GM12878 (cell line): ENCODE measurements around the gene ITGA4. TPM values are rescaled to one million over a fixed set of nuclear protein-coding genes. Genes with fewer than 3 reads are reported as not detected.

ENCODE experiments used
- ATAC-seq: fragments of 200-7000 bp; cut with Tn5 transposase; 3 replicates; pipeline ENCODE4 v1.9.1; 2020; ENCODE audit warnings: mild to moderate bottlenecking, moderate library complexity
- BruUV-seq: library from RNA; stranded (reverse); fragments of 400-500 nt; replicated peaks from 2 replicates; lab custom pipeline; 2021; lab: Mats Ljungman, UMichigan
- CTCF ChIA-PET: fragments of 300-600 bp; sonication (Branson Sonifier 250); formaldehyde crosslinking; extraction: SDS; loops from one replicate; lab custom pipeline; 2021; ENCODE audit warnings: inconsistent platforms; lab: Yijun Ruan, JAX
- POLR2A ChIA-PET: fragments of 350-600 bp; formaldehyde crosslinking; extraction: SDS; loops from one replicate; lab custom pipeline; 2021; ENCODE audit warnings: inconsistent platforms; lab: Charles Lee
- RAD21 ChIA-PET: fragments of 300-600 bp; sonication (Branson Sonifier 250); formaldehyde crosslinking; loops from one replicate; lab custom pipeline; 2023; ENCODE audit warnings: antibody characterized with exemption; ENCODE audit not compliant: unreplicated experiment; lab: Charles Lee
- SMC1A ChIA-PET: fragments of 300-600 bp; sonication (Branson Sonifier 250); formaldehyde crosslinking; loops from one replicate; lab custom pipeline; 2023; ENCODE audit not compliant: unreplicated experiment, uncharacterized antibody; lab: Charles Lee
- DNase-seq: peaks from one replicate; pipeline ENCODE4 v3.0.0-alpha.2; 2011; ENCODE audit warnings: low read depth, low spot score
- FAIRE-seq: peaks from 3 replicates; lab custom pipeline; 2011; peaks lifted over from hg19 to GRCh38; lab: Jason Lieb, UNC
- H2AFZ ChIP-seq: 2 replicates; pipeline ENCODE4 v1.6.0; 2011; ENCODE audit warnings: low read depth, low read length, control low read depth; ENCODE audit not compliant: control insufficient read depth
- H3K27ac ChIP-seq: 2 replicates; pipeline ENCODE4 v1.5.1; 2011; ENCODE audit warnings: control low read depth; ENCODE audit not compliant: control insufficient read depth, insufficient read depth
- H3K27me3 ChIP-seq, 2 experiments: replicated peaks in 1 of 2; 2 replicates each; pipeline versions ENCODE4 v1.6.0 to v1.6.1; 2011; ENCODE audit warnings: low read length in 1 of 2; ENCODE audit not compliant: control insufficient read depth in 2 of 2, insufficient read depth in 2 of 2
- H3K36me3 ChIP-seq, 2 experiments: 2 replicates each; pipeline ENCODE4 v1.5.1; 2011; ENCODE audit warnings: low read length in 1 of 2; ENCODE audit not compliant: control insufficient read depth in 2 of 2, insufficient read depth in 2 of 2
- H3K4me1 ChIP-seq: 2 replicates; pipeline ENCODE4 v1.6.1; 2011; ENCODE audit warnings: mild to moderate bottlenecking, low read length, moderate library complexity, mixed read lengths; ENCODE audit not compliant: control insufficient read depth, insufficient read depth
- H3K4me2 ChIP-seq: 2 replicates; pipeline ENCODE4 v1.6.0; 2011; ENCODE audit warnings: control low read depth; ENCODE audit not compliant: control insufficient read depth, insufficient read depth
- H3K4me3 ChIP-seq: fragments of 200-600 bp; sonication (generic); 2 replicates; pipeline ENCODE4 v1.5.1; 2016
- H3K79me2 ChIP-seq: 2 replicates; pipeline ENCODE4 v1.6.0; 2011; ENCODE audit warnings: low read length; ENCODE audit not compliant: control insufficient read depth, insufficient read depth
- H3K9ac ChIP-seq: 2 replicates; pipeline ENCODE4 v1.8.0; 2011; ENCODE audit warnings: low read length, control low read depth, mixed read lengths; ENCODE audit not compliant: control insufficient read depth, insufficient read depth
- H3K9me3 ChIP-seq: replicated peaks from 3 replicates; pipeline ENCODE4 v1.5.1; 2011; ENCODE audit warnings: mild to moderate bottlenecking, low read length; ENCODE audit not compliant: control insufficient read depth, insufficient read depth
- H4K20me1 ChIP-seq: 2 replicates; pipeline ENCODE4 v1.6.0; 2011; ENCODE audit not compliant: control insufficient read depth, insufficient read depth
- BCL11A ChIP-seq: IDR thresholded peaks from 2 replicates; pipeline ENCODE4 v1.6.1; 2011; ENCODE audit warnings: low read depth, low read length
- BRCA1 ChIP-seq: IDR thresholded peaks from 2 replicates; pipeline ENCODE4 v1.6.1; 2011; ENCODE audit warnings: low read depth, low read length, improper control_type of control experiment
- CBFB ChIP-seq: IDR thresholded peaks from 2 replicates; pipeline ENCODE4 v1.6.1; 2016; ENCODE audit warnings: antibody characterized with exemption, low read depth
- CHD1 ChIP-seq: IDR thresholded peaks from 2 replicates; pipeline ENCODE4 v1.6.1; 2012; ENCODE audit warnings: low read depth, low read length, improper control_type of control experiment
- CREM ChIP-seq: IDR thresholded peaks from 2 replicates; pipeline ENCODE4 v1.6.1; 2014; ENCODE audit warnings: antibody characterized with exemption, low read depth
- ESRRA ChIP-seq: IDR thresholded peaks from 2 replicates; pipeline ENCODE4 v1.6.1; 2012; ENCODE audit warnings: mild to moderate bottlenecking, low read length, improper control_type of control experiment
- FOXK2 ChIP-seq: fragments of 450-650 bp; IDR thresholded peaks from 2 replicates; pipeline ENCODE4 v1.6.1; 2017; ENCODE audit warnings: mild to moderate bottlenecking, moderate library complexity
- KDM1A ChIP-seq: fragments of 200-600 bp; sonication (generic); IDR thresholded peaks from 2 replicates; pipeline ENCODE4 v1.6.1; 2016; ENCODE audit warnings: borderline replicate concordance
- MTA2 ChIP-seq: fragments of 450-650 bp; IDR thresholded peaks from 2 replicates; pipeline ENCODE4 v1.6.1; 2016; ENCODE audit warnings: low read depth, mild to moderate bottlenecking, moderate library complexity
- NFIC ChIP-seq: IDR thresholded peaks from 2 replicates; pipeline ENCODE4 v1.6.1; 2012; ENCODE audit warnings: low read depth, mild to moderate bottlenecking, inconsistent platforms, low read length, moderate library complexity
- POLR2AphosphoS2 ChIP-seq: IDR thresholded peaks from 2 replicates; pipeline ENCODE4 v1.6.1; 2011; ENCODE audit warnings: low read depth, mild to moderate bottlenecking, low read length, improper control_type of control experiment, moderate library complexity
- RBBP5 ChIP-seq: fragments of 200-600 bp; sonication (generic); conservative IDR thresholded peaks from 2 replicates; pipeline ENCODE4 v1.6.1; 2016
- SMAD1 ChIP-seq: fragments of 450-650 bp; IDR thresholded peaks from 2 replicates; pipeline ENCODE4 v1.6.1; 2018; ENCODE audit warnings: mild to moderate bottlenecking, low read depth; ENCODE audit not compliant: partially characterized antibody
- SREBF2 ChIP-seq: IDR thresholded peaks from 2 replicates; pipeline ENCODE4 v1.6.1; 2012; ENCODE audit warnings: mild to moderate bottlenecking, low read length
- TAF1 ChIP-seq: IDR thresholded peaks from 2 replicates; pipeline ENCODE4 v1.6.1; 2011; ENCODE audit warnings: mild to moderate bottlenecking, low read depth, low read length, borderline replicate concordance
- WRNIP1 ChIP-seq: IDR thresholded peaks from 2 replicates; pipeline ENCODE4 v1.6.1; 2011; ENCODE audit warnings: low read depth, low read length, improper control_type of control experiment, borderline replicate concordance
- YY1 ChIP-seq: IDR thresholded peaks from 2 replicates; pipeline ENCODE4 v1.6.1; 2011; ENCODE audit warnings: low read depth, mild to moderate bottlenecking, low read length
- ZNF217 ChIP-seq: fragments of 450-650 bp; IDR thresholded peaks from 2 replicates; pipeline ENCODE4 v1.6.1; 2017; ENCODE audit warnings: antibody characterized with exemption, mild to moderate bottlenecking
- whole genome bisulfite sequencing: methylation state at CpG from one replicate; pipeline ENCODE4 v1.1.6; 2016; ENCODE audit warnings: low lambda C conversion rate; ENCODE audit not compliant: insufficient replicate concordance, insufficient coverage; ENCODE audit errors: missing lambda C conversion rate; 5-methylcytosine and 5-hydroxymethylcytosine counted together
- in situ Hi-C: fragments of 300-500 bp; cut with MboI; formaldehyde crosslinking; loops from 9 replicates; pipeline ENCODE4 v1.14.3; 2018; ENCODE audit warnings: mixed read lengths
- intact Hi-C: fragments of 100-400 bp; cut with micrococcal nuclease; formaldehyde crosslinking; loops from one replicate; pipeline ENCODE4 v1.14.2; 2022; ENCODE audit not compliant: unreplicated experiment
- polyA plus RNA-seq, 11 experiments: library from polyadenylated mRNA; depleted of rRNA in 4 of 11; unstranded in 6 of 11; stranded (reverse) in 5 of 11; fragments of >200 nt; fragmentation: Nextera tagmentation in 4 of 11; fragmentation: Illumina TruSeq in 1 of 11; extraction: Ambion mirVana in 4 of 11; extraction: Trizol in 1 of 11; gene quantifications; 1 replicate in 1 of 11; 2 replicates in 10 of 11; pipeline versions ENCODE4 v1.2.1 to v1.2.3, GENCODE V29; 2011 to 2016; ENCODE audit warnings: inconsistent platforms in 2 of 11, missing spikeins in 2 of 11, low read depth in 1 of 11
- total RNA-seq, 4 experiments: library from RNA; depleted of rRNA in 3 of 4; stranded (reverse); fragments of >200 nt in 3 of 4; fragmentation: Illumina TruSeq in 1 of 4; extraction: Trizol in 1 of 4; gene quantifications; 2 replicates each; pipeline versions ENCODE4 v1.2.1 to v1.2.3, GENCODE V29; 2013 to 2021
- TF ChIP-seq, protein P1 (sequence below): IDR thresholded peaks from 2 replicates; pipeline ENCODE4 v1.6.1; 2011; ENCODE audit warnings: low read depth, mild to moderate bottlenecking, low read length, moderate library complexity, borderline replicate concordance; ENCODE audit errors: extremely low read depth
- TF ChIP-seq, protein P2 (sequence below): fragments of 450-650 bp; IDR thresholded peaks from 2 replicates; pipeline ENCODE4 v1.6.1; 2017; ENCODE audit warnings: mild to moderate bottlenecking

Gene ITGA4
- total and polyA plus RNA-seq, 10 of the 15 experiments (the other 5 are each of a cell fraction or from before 2014, with no cell fraction given) = 12.4 to 87.9 (median 63.5) TPM

DNA sequence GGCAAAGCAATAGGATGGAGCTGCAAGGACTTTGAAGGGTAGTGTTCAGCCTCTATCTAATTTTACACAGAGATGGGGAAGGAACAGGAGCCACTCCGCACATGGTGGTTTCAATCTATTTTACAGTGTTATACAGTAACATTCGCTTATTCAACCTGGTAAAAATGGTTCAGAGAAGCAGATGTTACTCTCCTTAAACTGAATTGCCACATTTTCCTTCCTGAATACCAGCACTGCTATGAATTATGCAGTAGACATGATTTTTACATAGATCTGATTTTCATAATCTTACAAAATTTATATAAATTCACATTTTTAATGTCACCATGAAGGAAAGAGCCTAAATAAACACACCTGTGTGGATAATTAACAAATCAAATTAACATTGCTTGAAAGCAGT is 85.0 kb downstream of the ITGA4 start:
- no peaks in the 10 kb centered on the region for H3K9me3 ChIP-seq
- no peaks in the 10 kb centered on the region for H4K20me1 ChIP-seq
- no peak overlapping the region for H3K9ac ChIP-seq
- intact Hi-C loops = no loop called here
- H2AFZ ChIP-seq = no peak overlapping the region
- POLR2A ChIA-PET = no interaction called here
- RAD21 ChIA-PET = no interaction called here
- TF ChIP-seq YY1 = no peak
- TF ChIP-seq NFIC = no peak
- TF ChIP-seq RBBP5 = no peak
- no peak for TF ChIP-seq TAF1
- TF ChIP-seq CBFB = no peak
- TF ChIP-seq CREM = no peak
- no peak for ATAC-seq
- FAIRE-seq = no peak
- H3K4me2 ChIP-seq = no peak overlapping the region
- DNase-seq = no peak
- no peak overlapping the region for H3K27ac ChIP-seq
- in situ Hi-C loops = no loop called here
- BruUV-seq = no TSS peak
- H3K27me3 ChIP-seq = no peaks in the 10 kb centered on the region
- SMC1A ChIA-PET = no interaction called here
- 91% methylated on average over 2 of the region's 2 CpGs for WGBS
- H3K36me3 ChIP-seq = peaks cover 0 to 6% of the 10 kb centered on the region in 2 experiments; a peak in 2 of 4 replicates
- no peaks in the 10 kb centered on the region for H3K79me2 ChIP-seq
- no peaks in the 10 kb centered on the region for H3K4me1 ChIP-seq
- H3K4me3 ChIP-seq = no peak overlapping the region
- CTCF ChIA-PET = no interaction called here

DNA sequence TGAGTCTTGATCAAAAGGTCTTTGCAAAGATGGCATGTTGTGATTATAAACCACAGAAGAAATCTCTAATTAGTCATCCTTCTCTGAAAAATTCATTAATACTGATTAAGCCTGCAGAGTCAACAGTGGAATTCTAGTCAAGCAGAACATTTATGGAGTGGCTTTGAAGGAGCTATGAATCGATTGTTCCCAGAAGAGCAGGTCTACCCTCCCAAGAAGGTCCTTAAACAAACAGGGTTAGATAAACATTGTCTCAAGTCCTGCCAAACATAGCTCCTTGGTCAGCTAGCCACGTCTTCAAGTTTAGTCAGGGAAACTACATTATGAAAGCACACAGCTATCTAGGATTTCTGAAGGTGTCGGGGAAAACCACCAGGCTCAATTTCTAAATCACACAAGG is 88.9 kb downstream of the ITGA4 start:
- FAIRE-seq (no peak), ATAC-seq (no peak), DNase-seq (no peak)
- no peaks in the 10 kb centered on the region for H3K9me3 ChIP-seq
- no peaks in the 10 kb centered on the region for H3K27me3 ChIP-seq
- no TSS peak for BruUV-seq
- ChIA-PET POLR2A (no interaction called here), SMC1A (interaction anchor here (0.6 to 2.5 kb wide), 5 partner anchors 13 to 169 kb away, joined by 3 to 10 read pairs (median 7); no protein-coding TSS in a partner anchor), CTCF (interaction anchor here (0.6 to 1.6 kb wide), 3 partner anchors 25 to 80 kb away, joined by 3 read pairs; no protein-coding TSS in a partner anchor), RAD21 (no interaction called here)
- no peak overlapping the region for H3K9ac ChIP-seq
- H2AFZ ChIP-seq = no peak overlapping the region
- H3K4me1 ChIP-seq = no peaks in the 10 kb centered on the region
- in situ Hi-C loops = no loop called here
- WGBS = 75% methylated on average over 3 of the region's 3 CpGs
- no peaks in the 10 kb centered on the region for H3K36me3 ChIP-seq
- no peak overlapping the region for H3K4me2 ChIP-seq
- no peak overlapping the region for H3K27ac ChIP-seq
- H4K20me1 ChIP-seq = no peaks in the 10 kb centered on the region
- no peak overlapping the region for H3K4me3 ChIP-seq
- no peaks in the 10 kb centered on the region for H3K79me2 ChIP-seq
- intact Hi-C loops = no loop called here
- no peak for TF ChIP-seq ZNF217
- no peak for TF ChIP-seq FOXK2
- TF ChIP-seq, protein P1, sequence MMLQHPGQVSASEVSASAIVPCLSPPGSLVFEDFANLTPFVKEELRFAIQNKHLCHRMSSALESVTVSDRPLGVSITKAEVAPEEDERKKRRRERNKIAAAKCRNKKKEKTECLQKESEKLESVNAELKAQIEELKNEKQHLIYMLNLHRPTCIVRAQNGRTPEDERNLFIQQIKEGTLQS = no peak
- TF ChIP-seq KDM1A = no peak
- no peak for TF ChIP-seq ESRRA
- TF ChIP-seq SMAD1 = no peak
- TF ChIP-seq WRNIP1 = no peak
- TF ChIP-seq, protein P2, sequence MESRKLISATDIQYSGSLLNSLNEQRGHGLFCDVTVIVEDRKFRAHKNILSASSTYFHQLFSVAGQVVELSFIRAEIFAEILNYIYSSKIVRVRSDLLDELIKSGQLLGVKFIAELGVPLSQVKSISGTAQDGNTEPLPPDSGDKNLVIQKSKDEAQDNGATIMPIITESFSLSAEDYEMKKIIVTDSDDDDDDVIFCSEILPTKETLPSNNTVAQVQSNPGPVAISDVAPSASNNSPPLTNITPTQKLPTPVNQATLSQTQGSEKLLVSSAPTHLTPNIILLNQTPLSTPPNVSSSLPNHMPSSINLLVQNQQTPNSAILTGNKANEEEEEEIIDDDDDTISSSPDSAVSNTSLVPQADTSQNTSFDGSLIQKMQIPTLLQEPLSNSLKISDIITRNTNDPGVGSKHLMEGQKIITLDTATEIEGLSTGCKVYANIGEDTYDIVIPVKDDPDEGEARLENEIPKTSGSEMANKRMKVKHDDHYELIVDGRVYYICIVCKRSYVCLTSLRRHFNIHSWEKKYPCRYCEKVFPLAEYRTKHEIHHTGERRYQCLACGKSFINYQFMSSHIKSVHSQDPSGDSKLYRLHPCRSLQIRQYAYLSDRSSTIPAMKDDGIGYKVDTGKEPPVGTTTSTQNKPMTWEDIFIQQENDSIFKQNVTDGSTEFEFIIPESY = no peak
- TF ChIP-seq BRCA1 = no peak
- TF ChIP-seq POLR2AphosphoS2 = no peak
- TF ChIP-seq MTA2 = no peak
- no peak for TF ChIP-seq SREBF2
- no peak for TF ChIP-seq BCL11A
- TF ChIP-seq CHD1 = no peak
